ENCODE results near the gene GLT6D1. TPM values are rescaled to one million over a fixed set of nuclear protein-coding genes. Genes with fewer than 3 reads are reported as not detected.
A peak's percentile ranks its signal among the peaks of the same experiment; 100 is the strongest.

The GLT6D1 gene
- total and polyA plus RNA-seq, 9 donors: not detected

DNA sequence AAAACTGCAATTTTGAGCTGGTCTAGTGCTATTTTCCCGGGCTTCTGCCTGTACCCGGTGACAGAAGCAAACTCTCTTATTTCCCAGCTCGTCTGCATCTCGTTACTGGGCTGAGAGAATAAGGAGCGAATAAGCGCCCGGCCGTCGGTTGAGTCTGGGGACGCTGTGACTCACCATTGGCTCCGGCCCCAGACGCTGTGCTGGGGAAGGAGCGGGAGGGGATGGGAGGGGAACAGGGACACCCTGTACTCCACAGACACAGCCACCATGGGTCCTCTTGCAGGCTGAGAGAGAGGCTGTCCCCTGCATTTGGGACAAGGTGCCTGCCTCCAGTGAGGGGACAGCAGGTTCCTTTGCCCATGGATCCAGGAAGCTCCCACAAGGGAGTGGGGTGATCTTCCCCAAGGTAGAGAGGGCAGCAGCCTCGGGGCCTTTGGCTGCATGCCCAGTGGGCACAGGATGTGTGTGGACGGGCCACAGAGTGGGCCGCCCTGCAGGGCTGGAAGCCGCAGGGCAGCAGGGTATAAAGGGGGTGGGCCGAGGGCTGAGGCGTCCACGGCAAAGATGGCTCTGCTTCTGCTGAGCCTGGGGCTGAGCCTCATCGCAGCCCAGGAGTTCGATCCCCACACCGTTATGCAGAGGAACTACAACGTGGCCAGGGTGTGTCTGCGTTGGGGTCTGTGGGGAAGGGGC is 23.6 kb upstream of the GLT6D1 start, which contains the start of gene LCN9:
TSS of gene LCN9 (plus strand) at position 552 of the 693 bp plus-strand sequence. CDS start at position 565, 13 bp downstream.
- WGBS, 3 donors: 46 to 47% (median 46%) methylated on average over 25 of the region's 25 CpGs
- no peak within 1 kb of the TSS for H3K4me3 ChIP-seq
- intact Hi-C loops (cut with DNase I): no loop called here
- no peak for TF ChIP-seq POLR2A (IDR thresholded peaks at IDR 0.05)
- no peak for TF ChIP-seq EP300 (IDR thresholded peaks at IDR 0.05)
- TF ChIP-seq CTCF (IDR thresholded peaks at IDR 0.05): no peak
- no peaks in the 10 kb centered on the region for H3K27me3 ChIP-seq
- peak in 3 of 5 donors; percentile 57 to 83 (median 70) for DNase-seq
- no peaks in the 10 kb centered on the region for H3K36me3 ChIP-seq
- H3K27ac ChIP-seq: no peak within 1 kb of the TSS
- H3K9me3 ChIP-seq: no peaks in the 10 kb centered on the region
- H3K4me1 ChIP-seq (ENCODE audit: insufficient read depth): peaks cover 6% of the 10 kb centered on the region

DNA sequence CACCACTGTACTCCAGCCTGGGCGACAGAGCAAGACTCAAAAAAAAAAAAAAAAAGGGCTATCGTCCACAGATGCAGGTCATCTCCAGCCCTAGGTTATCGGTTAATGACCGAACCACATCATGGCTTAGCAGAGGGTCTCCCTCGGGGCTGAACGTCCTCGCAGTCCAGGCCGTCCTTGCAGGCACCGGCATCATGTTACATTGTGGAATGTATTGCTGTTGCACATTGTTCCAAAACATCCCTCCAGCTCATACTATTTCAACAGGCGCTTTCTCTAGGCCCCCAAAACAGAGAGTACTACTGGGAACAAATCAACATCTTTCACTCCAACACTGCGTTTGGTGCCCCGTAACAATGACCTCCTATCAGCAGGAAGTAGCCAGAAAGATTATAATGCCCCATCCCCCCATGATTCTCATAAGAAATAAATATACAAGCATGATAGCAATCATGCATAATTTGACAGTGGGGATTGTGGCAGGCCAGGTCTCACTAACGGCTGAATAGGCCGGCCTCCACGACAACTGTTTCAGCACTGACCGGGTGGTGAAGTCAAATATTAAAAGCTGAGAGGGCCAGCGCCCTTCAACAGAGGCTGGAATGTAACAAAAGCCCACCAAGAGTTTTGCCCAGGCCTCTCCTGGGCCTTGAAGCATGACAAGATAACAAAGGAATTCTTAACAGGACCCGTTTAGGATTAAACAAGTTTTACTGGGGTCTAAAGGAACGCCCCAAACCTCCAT is 22.6 kb upstream of the GLT6D1 start:
- peak in 3 of 5 donors; percentile 39 to 65 (median 42) for DNase-seq
- WGBS, 3 donors: 10 to 33% (median 16%) methylated on average over 19 of the region's 19 CpGs
- TF ChIP-seq POLR2A (IDR thresholded peaks at IDR 0.05) (no peak), EP300 (IDR thresholded peaks at IDR 0.05) (no peak), CTCF (IDR thresholded peaks at IDR 0.05) (no peak)
- Histone ChIP-seq H3K4me1 (ENCODE audit: insufficient read depth) (peaks cover 6% of the 10 kb centered on the region), H3K9me3 (no peaks in the 10 kb centered on the region), H3K36me3 (no peaks in the 10 kb centered on the region), H3K27me3 (no peaks in the 10 kb centered on the region), H3K27ac (no peak overlapping the region), H3K4me3 (no peak overlapping the region)
- intact Hi-C loops (cut with DNase I): no loop called here

GRCh38 chr9:135660407-135660806 is 21.1 kb upstream of the GLT6D1 start:
- Histone ChIP-seq H3K4me3 (no peak overlapping the region), H3K27me3 (no peaks in the 10 kb centered on the region), H3K27ac (no peak overlapping the region), H3K9me3 (no peaks in the 10 kb centered on the region), H3K36me3 (no peaks in the 10 kb centered on the region), H3K4me1 (ENCODE audit: insufficient read depth) (peaks cover 6% of the 10 kb centered on the region)
- DNase-seq: peak in 1 of 5 donors; percentile 34
- WGBS, 3 donors: 92 to 96% (median 95%) methylated on average over 22 of the region's 22 CpGs
- intact Hi-C loops (cut with DNase I): no loop called here
- TF ChIP-seq EP300 (IDR thresholded peaks at IDR 0.05) (no peak), CTCF (IDR thresholded peaks at IDR 0.05) (no peak), POLR2A (IDR thresholded peaks at IDR 0.05) (no peak)

DNA sequence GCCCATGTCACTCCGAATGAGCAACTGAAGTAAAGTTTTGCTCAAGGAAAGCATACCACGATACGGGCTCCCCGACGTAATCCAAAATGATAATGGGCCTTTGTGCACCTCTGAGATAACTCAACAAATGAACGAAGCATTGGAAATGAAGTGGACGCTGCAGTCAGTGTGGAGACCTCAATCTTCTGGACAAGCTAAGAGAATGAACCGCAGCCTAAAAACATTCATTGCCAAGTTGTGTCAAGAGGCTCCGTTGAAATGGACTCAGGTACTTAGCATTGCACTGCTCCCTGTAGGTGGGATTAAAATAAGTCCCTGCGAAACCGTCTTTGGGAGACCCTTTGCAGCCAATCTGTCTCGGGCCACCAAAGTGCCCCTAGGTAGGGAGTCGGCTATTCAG is 19.9 kb upstream of the GLT6D1 start:
- TF ChIP-seq CTCF (IDR thresholded peaks at IDR 0.05) (no peak), EP300 (IDR thresholded peaks at IDR 0.05) (no peak), POLR2A (IDR thresholded peaks at IDR 0.05) (no peak)
- DNase-seq: no peak
- Histone ChIP-seq H3K27ac (no peak overlapping the region), H3K4me3 (no peak overlapping the region), H3K9me3 (no peaks in the 10 kb centered on the region), H3K27me3 (no peaks in the 10 kb centered on the region), H3K4me1 (ENCODE audit: insufficient read depth) (peaks cover 6% of the 10 kb centered on the region), H3K36me3 (no peaks in the 10 kb centered on the region)
- WGBS, 3 donors: 81 to 96% (median 91%) methylated on average over 13 of the region's 13 CpGs
- intact Hi-C loops (cut with DNase I): no loop called here
